Measurements from ENCODE around the gene KDF1.

GRCh38 chr1:26957306-26957705 lies 3.0 kb downstream of the KDF1 start:
- TF ChIP-seq POLR2A (IDR thresholded peaks at IDR 0.05) (no peak), CTCF (IDR thresholded peaks at IDR 0.05) (no peak)

All from right lobe of liver (tissue), 4 donors.